GM23338 (cell line): Measurements from ENCODE around the gene CD93. TPM values are rescaled to one million over a fixed set of nuclear protein-coding genes. Genes with fewer than 3 reads are reported as not detected.

Experiments
- ATAC-seq: fragments of 200-7000 bp; cut with Tn5 transposase; 3 replicates; pipeline ENCODE4 v1.9.1; 2020
- DNase-seq: peaks from one replicate; pipeline ENCODE4 v3.0.0-alpha.2; 2015; ENCODE audit warnings: low spot score
- H2AFZ ChIP-seq: fragments of 200-600 bp; sonication (generic); 2 replicates; pipeline ENCODE4 v1.8.0; 2016; ENCODE audit warnings: antibody characterized with exemption, mild to moderate bottlenecking, moderate library complexity
- H3F3A ChIP-seq: fragments of 200-600 bp; sonication (generic); replicated peaks from 2 replicates; pipeline ENCODE4 v1.8.0; 2017; ENCODE audit warnings: antibody characterized with exemption, mixed run types, low read depth
- H3K27ac ChIP-seq: fragments of 200-600 bp; sonication (generic); 2 replicates; pipeline ENCODE4 v1.6.1; 2016; ENCODE audit warnings: low read depth
- H3K27me3 ChIP-seq: fragments of 200-600 bp; sonication (generic); 2 replicates; pipeline ENCODE4 v1.8.0; 2016; ENCODE audit warnings: mild to moderate bottlenecking, mixed run types, moderate library complexity; ENCODE audit not compliant: insufficient read depth
- H3K36me3 ChIP-seq: fragments of 200-600 bp; sonication (generic); 2 replicates; pipeline ENCODE4 v1.8.0; 2016; ENCODE audit warnings: mild to moderate bottlenecking; ENCODE audit not compliant: insufficient read depth
- H3K4me1 ChIP-seq: fragments of 200-600 bp; sonication (generic); 2 replicates; pipeline ENCODE4 v1.8.0; 2016; ENCODE audit warnings: mild to moderate bottlenecking, moderate library complexity; ENCODE audit not compliant: insufficient read depth
- H3K4me2 ChIP-seq: fragments of 200-600 bp; sonication (generic); 2 replicates; pipeline ENCODE4 v1.7.1; 2017; ENCODE audit warnings: mixed run types
- H3K4me3 ChIP-seq: fragments of 200-600 bp; sonication (generic); 2 replicates; pipeline ENCODE4 v1.6.1; 2016; ENCODE audit warnings: mixed run types
- H3K79me2 ChIP-seq: fragments of 200-600 bp; sonication (generic); replicated peaks from 2 replicates; pipeline ENCODE4 v1.8.0; 2017; ENCODE audit warnings: mild to moderate bottlenecking; ENCODE audit not compliant: insufficient read depth
- H3K9me2 ChIP-seq: fragments of 200-600 bp; sonication (generic); 2 replicates; pipeline ENCODE4 v1.8.0; 2017; ENCODE audit not compliant: insufficient read depth
- H4K20me1 ChIP-seq: fragments of 200-600 bp; sonication (generic); replicated peaks from 2 replicates; pipeline ENCODE4 v1.8.0; 2017; ENCODE audit warnings: mild to moderate bottlenecking; ENCODE audit not compliant: insufficient read depth
- H3K27ac Mint-ChIP-seq: 2 replicates; pipeline ENCODE4 v1.8.0; 2020; ENCODE audit warnings: inconsistent platforms, mild to moderate bottlenecking, moderate library complexity, mixed read lengths
- H3K27me3 Mint-ChIP-seq: 3 replicates; pipeline ENCODE4 v1.8.0; 2022; ENCODE audit warnings: low read depth, mild to moderate bottlenecking, moderate library complexity, mixed read lengths, inconsistent platforms; ENCODE audit not compliant: insufficient read depth, poor library complexity
- H3K36me3 Mint-ChIP-seq: 3 replicates; pipeline ENCODE4 v1.8.0; 2021; ENCODE audit warnings: low read depth, mild to moderate bottlenecking, inconsistent platforms, moderate library complexity, mixed read lengths
- H3K4me1 Mint-ChIP-seq: 3 replicates; pipeline ENCODE4 v1.8.0; 2020; ENCODE audit warnings: mild to moderate bottlenecking, inconsistent platforms, mixed read lengths
- H3K4me3 Mint-ChIP-seq: 3 replicates; pipeline ENCODE4 v1.8.0; 2021; ENCODE audit warnings: moderate library complexity, mild to moderate bottlenecking, inconsistent platforms, mixed read lengths
- H3K9me3 Mint-ChIP-seq: 3 replicates; pipeline ENCODE4 v1.8.0; 2020; ENCODE audit warnings: moderate library complexity, mild to moderate bottlenecking, inconsistent platforms, mixed read lengths
- CREB1 ChIP-seq: fragments of 250-450 bp; sonication (Bioruptor Pico); IDR thresholded peaks from 2 replicates; pipeline ENCODE4 v1.5.0; 2020; ENCODE audit warnings: low read depth, mild to moderate bottlenecking, moderate library complexity
- EZH2 ChIP-seq: fragments of 200-600 bp; sonication (generic); IDR thresholded peaks from one replicate; pipeline ENCODE4 v1.8.0; 2017; ENCODE audit warnings: antibody characterized with exemption, mild to moderate bottlenecking, low read depth; ENCODE audit not compliant: unreplicated experiment
- EZH2phosphoT487 ChIP-seq: fragments of 200-600 bp; sonication (generic); IDR thresholded peaks from one replicate; pipeline ENCODE4 v1.8.1; 2018; ENCODE audit warnings: antibody characterized with exemption; ENCODE audit not compliant: unreplicated experiment
- JUNB ChIP-seq: IDR thresholded peaks from one replicate; pipeline ENCODE4 v1.6.1; 2016; ENCODE audit warnings: antibody characterized with exemption; ENCODE audit not compliant: unreplicated experiment
- NANOG ChIP-seq: IDR thresholded peaks from 2 replicates; pipeline ENCODE4 v1.6.1; 2016; ENCODE audit warnings: antibody characterized with exemption, borderline replicate concordance
- POLR2AphosphoS5 ChIP-seq: IDR thresholded peaks from 2 replicates; pipeline ENCODE4 v1.6.1; 2016; ENCODE audit warnings: antibody characterized with exemption, low read depth
- STAT1 ChIP-seq: IDR thresholded peaks from one replicate; pipeline ENCODE4 v1.6.1; 2016; ENCODE audit warnings: antibody characterized with exemption; ENCODE audit not compliant: unreplicated experiment
- ZNF114 ChIP-seq: fragments of 250-450 bp; sonication (Bioruptor Pico); IDR thresholded peaks from 2 replicates; pipeline ENCODE4 v1.5.0; 2020; ENCODE audit warnings: mild to moderate bottlenecking, moderate library complexity
- ZNF331 ChIP-seq: fragments of 250-450 bp; sonication (Bioruptor Pico); IDR thresholded peaks from 2 replicates; pipeline ENCODE4 v1.5.0; 2020; ENCODE audit warnings: low read depth, mild to moderate bottlenecking, moderate library complexity
- polyA plus RNA-seq: library from polyadenylated mRNA; unstranded; fragments of >200 nt; fragmentation: Nextera tagmentation; extraction: Ambion mirVana; gene quantifications from 2 replicates; pipeline ENCODE4 v1.2.1, GENCODE V29; 2016
- total RNA-seq: library from RNA; depleted of rRNA; stranded (reverse); fragments of >200 nt; shearing (Covaris generic); gene quantifications from 2 replicates; pipeline ENCODE4 v1.2.3, GENCODE V29; 2014
- TF ChIP-seq, protein P1 (sequence below), 2 experiments: fragments of 200-600 bp in 1 of 2; sonication (generic) in 1 of 2; conservative IDR thresholded peaks; 2 replicates each; pipeline versions ENCODE4 v1.5.1 to v1.6.1; 2016 to 2017; ENCODE audit warnings: antibody characterized with exemption in 2 of 2, low read depth in 2 of 2, mild to moderate bottlenecking in 2 of 2, moderate library complexity in 1 of 2
- TF ChIP-seq, protein P2 (sequence below): fragments of 250-450 bp; sonication (Bioruptor Pico); IDR thresholded peaks from 2 replicates; pipeline ENCODE4 v1.5.0; 2020; ENCODE audit warnings: mild to moderate bottlenecking, moderate library complexity
- TF ChIP-seq, protein P3 (sequence below): IDR thresholded peaks from 2 replicates; pipeline ENCODE4 v1.6.1; 2016; ENCODE audit warnings: antibody characterized with exemption
- TF ChIP-seq, protein P4 (sequence below): IDR thresholded peaks from one replicate; pipeline ENCODE4 v1.6.1; 2018; ENCODE audit warnings: antibody characterized with exemption; ENCODE audit not compliant: unreplicated experiment

Gene CD93
- total and polyA plus RNA-seq, 2 experiments from 2014 or later, result 0.03 TPM; not detected in 1

DNA sequence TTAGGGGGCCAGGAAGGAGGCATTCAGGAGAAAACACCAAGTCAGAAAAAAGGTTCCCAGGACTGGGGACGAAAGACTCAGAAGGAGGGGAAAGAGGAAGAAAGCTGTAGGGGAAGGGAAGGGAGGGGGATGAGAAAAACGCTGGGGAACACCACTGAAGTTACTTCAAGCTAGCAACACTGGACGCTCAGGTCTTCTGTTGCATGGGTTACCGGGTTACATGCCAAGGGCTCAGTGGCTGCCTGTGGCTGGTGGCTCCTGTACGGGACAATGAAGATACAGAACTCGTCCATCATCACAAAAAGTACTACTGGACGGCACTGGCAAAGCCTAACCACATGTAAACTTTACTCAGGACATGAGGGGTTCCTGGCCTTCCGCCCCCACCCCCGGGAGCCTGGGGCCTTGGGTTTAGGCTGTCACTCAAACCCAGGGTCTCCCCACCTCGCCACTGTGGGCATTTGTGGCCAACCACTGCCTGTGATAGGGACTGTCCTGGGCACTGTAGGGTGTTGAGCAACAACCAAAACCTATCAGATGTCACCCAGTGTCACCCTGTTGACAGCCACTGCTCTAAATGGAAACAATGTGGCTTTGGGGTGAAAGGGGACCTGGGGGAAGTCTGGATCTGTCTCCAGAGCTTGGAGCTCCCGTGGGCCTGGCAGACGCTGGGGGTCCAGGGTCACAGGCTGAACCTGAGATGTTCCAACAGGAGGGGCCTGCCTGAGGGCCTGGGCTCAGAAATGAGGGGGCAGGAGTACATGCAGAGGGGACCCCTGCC is 40.3 kb upstream of the CD93 start:
- H3F3A ChIP-seq, result no peaks in the 10 kb centered on the region
- H4K20me1 ChIP-seq, result no peaks in the 10 kb centered on the region
- H3K27ac Mint-ChIP-seq, result no peak overlapping the region; the same call in 1 of the 2 replicates
- no peak for DNase-seq
- no peak overlapping the region for H3K27ac ChIP-seq
- no peak for ATAC-seq
- no peak overlapping the region for H3K4me3 ChIP-seq
- H3K4me2 ChIP-seq, result no peak overlapping the region
- TF ChIP-seq CREB1 (CRISPR knock-in tag), result no peak
- TF ChIP-seq, protein P1, sequence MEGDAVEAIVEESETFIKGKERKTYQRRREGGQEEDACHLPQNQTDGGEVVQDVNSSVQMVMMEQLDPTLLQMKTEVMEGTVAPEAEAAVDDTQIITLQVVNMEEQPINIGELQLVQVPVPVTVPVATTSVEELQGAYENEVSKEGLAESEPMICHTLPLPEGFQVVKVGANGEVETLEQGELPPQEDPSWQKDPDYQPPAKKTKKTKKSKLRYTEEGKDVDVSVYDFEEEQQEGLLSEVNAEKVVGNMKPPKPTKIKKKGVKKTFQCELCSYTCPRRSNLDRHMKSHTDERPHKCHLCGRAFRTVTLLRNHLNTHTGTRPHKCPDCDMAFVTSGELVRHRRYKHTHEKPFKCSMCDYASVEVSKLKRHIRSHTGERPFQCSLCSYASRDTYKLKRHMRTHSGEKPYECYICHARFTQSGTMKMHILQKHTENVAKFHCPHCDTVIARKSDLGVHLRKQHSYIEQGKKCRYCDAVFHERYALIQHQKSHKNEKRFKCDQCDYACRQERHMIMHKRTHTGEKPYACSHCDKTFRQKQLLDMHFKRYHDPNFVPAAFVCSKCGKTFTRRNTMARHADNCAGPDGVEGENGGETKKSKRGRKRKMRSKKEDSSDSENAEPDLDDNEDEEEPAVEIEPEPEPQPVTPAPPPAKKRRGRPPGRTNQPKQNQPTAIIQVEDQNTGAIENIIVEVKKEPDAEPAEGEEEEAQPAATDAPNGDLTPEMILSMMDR (conservative IDR thresholded peaks at IDR 0.05; ENCODE audit: low read depth in 2 of 2), result no peak
- TF ChIP-seq STAT1, result no peak
- TF ChIP-seq, protein P2, sequence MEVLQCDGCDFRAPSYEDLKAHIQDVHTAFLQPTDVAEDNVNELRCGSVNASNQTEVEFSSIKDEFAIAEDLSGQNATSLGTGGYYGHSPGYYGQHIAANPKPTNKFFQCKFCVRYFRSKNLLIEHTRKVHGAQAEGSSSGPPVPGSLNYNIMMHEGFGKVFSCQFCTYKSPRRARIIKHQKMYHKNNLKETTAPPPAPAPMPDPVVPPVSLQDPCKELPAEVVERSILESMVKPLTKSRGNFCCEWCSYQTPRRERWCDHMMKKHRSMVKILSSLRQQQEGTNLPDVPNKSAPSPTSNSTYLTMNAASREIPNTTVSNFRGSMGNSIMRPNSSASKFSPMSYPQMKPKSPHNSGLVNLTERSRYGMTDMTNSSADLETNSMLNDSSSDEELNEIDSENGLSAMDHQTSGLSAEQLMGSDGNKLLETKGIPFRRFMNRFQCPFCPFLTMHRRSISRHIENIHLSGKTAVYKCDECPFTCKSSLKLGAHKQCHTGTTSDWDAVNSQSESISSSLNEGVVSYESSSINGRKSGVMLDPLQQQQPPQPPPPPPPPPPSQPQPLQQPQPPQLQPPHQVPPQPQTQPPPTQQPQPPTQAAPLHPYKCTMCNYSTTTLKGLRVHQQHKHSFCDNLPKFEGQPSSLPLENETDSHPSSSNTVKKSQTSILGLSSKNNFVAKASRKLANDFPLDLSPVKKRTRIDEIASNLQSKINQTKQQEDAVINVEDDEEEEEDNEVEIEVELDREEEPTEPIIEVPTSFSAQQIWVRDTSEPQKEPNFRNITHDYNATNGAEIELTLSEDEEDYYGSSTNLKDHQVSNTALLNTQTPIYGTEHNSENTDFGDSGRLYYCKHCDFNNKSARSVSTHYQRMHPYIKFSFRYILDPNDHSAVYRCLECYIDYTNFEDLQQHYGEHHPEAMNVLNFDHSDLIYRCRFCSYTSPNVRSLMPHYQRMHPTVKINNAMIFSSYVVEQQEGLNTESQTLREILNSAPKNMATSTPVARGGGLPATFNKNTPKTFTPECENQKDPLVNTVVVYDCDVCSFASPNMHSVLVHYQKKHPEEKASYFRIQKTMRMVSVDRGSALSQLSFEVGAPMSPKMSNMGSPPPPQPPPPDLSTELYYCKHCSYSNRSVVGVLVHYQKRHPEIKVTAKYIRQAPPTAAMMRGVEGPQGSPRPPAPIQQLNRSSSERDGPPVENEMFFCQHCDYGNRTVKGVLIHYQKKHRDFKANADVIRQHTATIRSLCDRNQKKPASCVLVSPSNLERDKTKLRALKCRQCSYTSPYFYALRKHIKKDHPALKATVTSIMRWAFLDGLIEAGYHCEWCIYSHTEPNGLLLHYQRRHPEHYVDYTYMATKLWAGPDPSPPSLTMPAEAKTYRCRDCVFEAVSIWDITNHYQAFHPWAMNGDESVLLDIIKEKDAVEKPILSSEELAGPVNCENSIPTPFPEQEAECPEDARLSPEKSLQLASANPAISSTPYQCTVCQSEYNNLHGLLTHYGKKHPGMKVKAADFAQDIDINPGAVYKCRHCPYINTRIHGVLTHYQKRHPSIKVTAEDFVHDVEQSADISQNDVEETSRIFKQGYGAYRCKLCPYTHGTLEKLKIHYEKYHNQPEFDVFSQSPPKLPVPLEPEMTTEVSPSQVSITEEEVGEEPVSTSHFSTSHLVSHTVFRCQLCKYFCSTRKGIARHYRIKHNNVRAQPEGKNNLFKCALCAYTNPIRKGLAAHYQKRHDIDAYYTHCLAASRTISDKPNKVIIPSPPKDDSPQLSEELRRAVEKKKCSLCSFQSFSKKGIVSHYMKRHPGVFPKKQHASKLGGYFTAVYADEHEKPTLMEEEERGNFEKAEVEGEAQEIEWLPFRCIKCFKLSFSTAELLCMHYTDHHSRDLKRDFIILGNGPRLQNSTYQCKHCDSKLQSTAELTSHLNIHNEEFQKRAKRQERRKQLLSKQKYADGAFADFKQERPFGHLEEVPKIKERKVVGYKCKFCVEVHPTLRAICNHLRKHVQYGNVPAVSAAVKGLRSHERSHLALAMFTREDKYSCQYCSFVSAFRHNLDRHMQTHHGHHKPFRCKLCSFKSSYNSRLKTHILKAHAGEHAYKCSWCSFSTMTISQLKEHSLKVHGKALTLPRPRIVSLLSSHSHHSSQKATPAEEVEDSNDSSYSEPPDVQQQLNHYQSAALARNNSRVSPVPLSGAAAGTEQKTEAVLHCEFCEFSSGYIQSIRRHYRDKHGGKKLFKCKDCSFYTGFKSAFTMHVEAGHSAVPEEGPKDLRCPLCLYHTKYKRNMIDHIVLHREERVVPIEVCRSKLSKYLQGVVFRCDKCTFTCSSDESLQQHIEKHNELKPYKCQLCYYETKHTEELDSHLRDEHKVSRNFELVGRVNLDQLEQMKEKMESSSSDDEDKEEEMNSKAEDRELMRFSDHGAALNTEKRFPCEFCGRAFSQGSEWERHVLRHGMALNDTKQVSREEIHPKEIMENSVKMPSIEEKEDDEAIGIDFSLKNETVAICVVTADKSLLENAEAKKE, result no peak
- no peak for TF ChIP-seq JUNB
- TF ChIP-seq NANOG, result no peak
- TF ChIP-seq ZNF331 (CRISPR knock-in tag), result no peak
- TF ChIP-seq, protein P3, sequence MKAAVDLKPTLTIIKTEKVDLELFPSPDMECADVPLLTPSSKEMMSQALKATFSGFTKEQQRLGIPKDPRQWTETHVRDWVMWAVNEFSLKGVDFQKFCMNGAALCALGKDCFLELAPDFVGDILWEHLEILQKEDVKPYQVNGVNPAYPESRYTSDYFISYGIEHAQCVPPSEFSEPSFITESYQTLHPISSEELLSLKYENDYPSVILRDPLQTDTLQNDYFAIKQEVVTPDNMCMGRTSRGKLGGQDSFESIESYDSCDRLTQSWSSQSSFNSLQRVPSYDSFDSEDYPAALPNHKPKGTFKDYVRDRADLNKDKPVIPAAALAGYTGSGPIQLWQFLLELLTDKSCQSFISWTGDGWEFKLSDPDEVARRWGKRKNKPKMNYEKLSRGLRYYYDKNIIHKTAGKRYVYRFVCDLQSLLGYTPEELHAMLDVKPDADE, result no peak
- no peak for TF ChIP-seq POLR2AphosphoS5
- no peak for TF ChIP-seq EZH2phosphoT487
- TF ChIP-seq ZNF114 (CRISPR knock-in tag), result no peak
- TF ChIP-seq EZH2, result no peak
- TF ChIP-seq, protein P4, sequence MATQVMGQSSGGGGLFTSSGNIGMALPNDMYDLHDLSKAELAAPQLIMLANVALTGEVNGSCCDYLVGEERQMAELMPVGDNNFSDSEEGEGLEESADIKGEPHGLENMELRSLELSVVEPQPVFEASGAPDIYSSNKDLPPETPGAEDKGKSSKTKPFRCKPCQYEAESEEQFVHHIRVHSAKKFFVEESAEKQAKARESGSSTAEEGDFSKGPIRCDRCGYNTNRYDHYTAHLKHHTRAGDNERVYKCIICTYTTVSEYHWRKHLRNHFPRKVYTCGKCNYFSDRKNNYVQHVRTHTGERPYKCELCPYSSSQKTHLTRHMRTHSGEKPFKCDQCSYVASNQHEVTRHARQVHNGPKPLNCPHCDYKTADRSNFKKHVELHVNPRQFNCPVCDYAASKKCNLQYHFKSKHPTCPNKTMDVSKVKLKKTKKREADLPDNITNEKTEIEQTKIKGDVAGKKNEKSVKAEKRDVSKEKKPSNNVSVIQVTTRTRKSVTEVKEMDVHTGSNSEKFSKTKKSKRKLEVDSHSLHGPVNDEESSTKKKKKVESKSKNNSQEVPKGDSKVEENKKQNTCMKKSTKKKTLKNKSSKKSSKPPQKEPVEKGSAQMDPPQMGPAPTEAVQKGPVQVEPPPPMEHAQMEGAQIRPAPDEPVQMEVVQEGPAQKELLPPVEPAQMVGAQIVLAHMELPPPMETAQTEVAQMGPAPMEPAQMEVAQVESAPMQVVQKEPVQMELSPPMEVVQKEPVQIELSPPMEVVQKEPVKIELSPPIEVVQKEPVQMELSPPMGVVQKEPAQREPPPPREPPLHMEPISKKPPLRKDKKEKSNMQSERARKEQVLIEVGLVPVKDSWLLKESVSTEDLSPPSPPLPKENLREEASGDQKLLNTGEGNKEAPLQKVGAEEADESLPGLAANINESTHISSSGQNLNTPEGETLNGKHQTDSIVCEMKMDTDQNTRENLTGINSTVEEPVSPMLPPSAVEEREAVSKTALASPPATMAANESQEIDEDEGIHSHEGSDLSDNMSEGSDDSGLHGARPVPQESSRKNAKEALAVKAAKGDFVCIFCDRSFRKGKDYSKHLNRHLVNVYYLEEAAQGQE, result no peak
- no peaks in the 10 kb centered on the region for H3K9me3 Mint-ChIP-seq
- H3K27me3 Mint-ChIP-seq, result peaks cover 3% of the 10 kb centered on the region
- no peaks in the 10 kb centered on the region for H3K79me2 ChIP-seq
- H3K4me1 Mint-ChIP-seq, result peaks cover 11% of the 10 kb centered on the region
- no peaks in the 10 kb centered on the region for H3K36me3 ChIP-seq
- H3K36me3 Mint-ChIP-seq, result no peaks in the 10 kb centered on the region
- H3K4me1 ChIP-seq, result no peaks in the 10 kb centered on the region
- no peak overlapping the region for H3K4me3 Mint-ChIP-seq
- H3K9me2 ChIP-seq, result no peaks in the 10 kb centered on the region
- no peaks in the 10 kb centered on the region for H3K27me3 ChIP-seq
- no peak overlapping the region for H2AFZ ChIP-seq
